CD4-positive, alpha-beta memory T cell (primary cell): Measurements from ENCODE around the gene HSP90AB1. TPM values are rescaled to one million over a fixed set of nuclear protein-coding genes. Genes with fewer than 3 reads are reported as not detected.
A peak's percentile ranks its signal among the peaks of the same experiment; 100 is the strongest.

Experiments
- CTCF ChIA-PET: fragments of 350-600 bp; sonication (Branson Sonifier 250); formaldehyde crosslinking; loops from one replicate; lab custom pipeline; 2021; ENCODE audit warnings: inconsistent platforms; ENCODE audit not compliant: partially characterized antibody; lab: Charles Lee
- POLR2A ChIA-PET: fragments of 350-600 bp; sonication (Branson Sonifier 250); formaldehyde crosslinking; loops from one replicate; lab custom pipeline; 2021; ENCODE audit not compliant: partially characterized antibody; lab: Charles Lee
- DNase-seq, 5 donors: peaks; one replicate each; pipeline versions ENCODE4 v3.0.0 to v3.0.0-alpha.2; 2020 to 2022; ENCODE audit warnings: mixed read lengths in 1 of 5
- H3K27ac ChIP-seq: one replicate; pipeline ENCODE4 v1.7.0; 2013; ENCODE audit warnings: low read depth, low read length
- H3K27me3 ChIP-seq: 2 replicates; pipeline ENCODE4 v1.7.0; 2013; ENCODE audit warnings: mild to moderate bottlenecking, low read length, moderate library complexity; ENCODE audit not compliant: insufficient read depth
- H3K36me3 ChIP-seq: 2 replicates; pipeline ENCODE4 v1.7.0; 2013; ENCODE audit warnings: mild to moderate bottlenecking, low read length, moderate library complexity; ENCODE audit not compliant: insufficient read depth
- H3K4me1 ChIP-seq: 2 replicates; pipeline ENCODE4 v1.7.0; 2013; ENCODE audit warnings: mild to moderate bottlenecking, low read length, moderate library complexity; ENCODE audit not compliant: insufficient read depth
- H3K4me3 ChIP-seq, 2 donors: one replicate each; pipeline ENCODE4 v1.7.0; 2013; ENCODE audit warnings: low read length in 2 of 2, mild to moderate bottlenecking in 1 of 2
- H3K9me3 ChIP-seq, 2 donors: one replicate each; pipeline ENCODE4 v1.7.0; 2013; ENCODE audit warnings: low read length in 2 of 2, control low read depth in 1 of 2; ENCODE audit not compliant: control insufficient read depth in 1 of 2
- H3K27ac Mint-ChIP-seq, 7 donors: one replicate each; pipeline ENCODE4 v1.8.0; 2020 to 2021; ENCODE audit warnings: mixed read lengths in 7 of 7, mild to moderate bottlenecking in 6 of 7, inconsistent platforms in 3 of 7, moderate library complexity in 3 of 7
- H3K27me3 Mint-ChIP-seq, 2 donors: one replicate each; pipeline ENCODE4 v1.8.0; 2020 to 2021; ENCODE audit warnings: mixed read lengths in 2 of 2
- H3K36me3 Mint-ChIP-seq, 2 donors: one replicate each; pipeline ENCODE4 v1.8.0; 2020 to 2021; ENCODE audit warnings: mixed read lengths in 2 of 2, inconsistent platforms in 1 of 2, mild to moderate bottlenecking in 1 of 2
- H3K4me1 Mint-ChIP-seq, 4 donors: one replicate each; pipeline ENCODE4 v1.8.0; 2020 to 2021; ENCODE audit warnings: mixed read lengths in 4 of 4, mild to moderate bottlenecking in 1 of 4
- H3K4me3 Mint-ChIP-seq, 8 donors: one replicate each; pipeline ENCODE4 v1.8.0; 2020 to 2021; ENCODE audit warnings: mixed read lengths in 8 of 8, mild to moderate bottlenecking in 7 of 8, moderate library complexity in 6 of 8, inconsistent platforms in 3 of 8
- H3K9me3 Mint-ChIP-seq, 8 donors: one replicate each; pipeline ENCODE4 v1.8.0; 2020 to 2021; ENCODE audit warnings: mixed read lengths in 8 of 8, mild to moderate bottlenecking in 5 of 8, inconsistent platforms in 3 of 8, moderate library complexity in 1 of 8
- intact Hi-C: fragments of 100-400 bp; cut with micrococcal nuclease; formaldehyde crosslinking; loops from one replicate; pipeline ENCODE4 v1.15.1; 2023
- polyA plus RNA-seq, 2 donors: library from polyadenylated mRNA; unstranded; fragments of 300-500 nt; fragmentation: Illumina TruSeq; gene quantifications; one replicate each; pipeline ENCODE4 v1.2.3, GENCODE V29; 2021
- total RNA-seq, 2 experiments: library from RNA; stranded (reverse); gene quantifications; one replicate each; pipeline ENCODE4 v1.2.3, GENCODE V29; 2021

HSP90AB1 gene
- total and polyA plus RNA-seq, 4 experiments from 2014 or later: 303 to 432 (median 354) TPM

DNA sequence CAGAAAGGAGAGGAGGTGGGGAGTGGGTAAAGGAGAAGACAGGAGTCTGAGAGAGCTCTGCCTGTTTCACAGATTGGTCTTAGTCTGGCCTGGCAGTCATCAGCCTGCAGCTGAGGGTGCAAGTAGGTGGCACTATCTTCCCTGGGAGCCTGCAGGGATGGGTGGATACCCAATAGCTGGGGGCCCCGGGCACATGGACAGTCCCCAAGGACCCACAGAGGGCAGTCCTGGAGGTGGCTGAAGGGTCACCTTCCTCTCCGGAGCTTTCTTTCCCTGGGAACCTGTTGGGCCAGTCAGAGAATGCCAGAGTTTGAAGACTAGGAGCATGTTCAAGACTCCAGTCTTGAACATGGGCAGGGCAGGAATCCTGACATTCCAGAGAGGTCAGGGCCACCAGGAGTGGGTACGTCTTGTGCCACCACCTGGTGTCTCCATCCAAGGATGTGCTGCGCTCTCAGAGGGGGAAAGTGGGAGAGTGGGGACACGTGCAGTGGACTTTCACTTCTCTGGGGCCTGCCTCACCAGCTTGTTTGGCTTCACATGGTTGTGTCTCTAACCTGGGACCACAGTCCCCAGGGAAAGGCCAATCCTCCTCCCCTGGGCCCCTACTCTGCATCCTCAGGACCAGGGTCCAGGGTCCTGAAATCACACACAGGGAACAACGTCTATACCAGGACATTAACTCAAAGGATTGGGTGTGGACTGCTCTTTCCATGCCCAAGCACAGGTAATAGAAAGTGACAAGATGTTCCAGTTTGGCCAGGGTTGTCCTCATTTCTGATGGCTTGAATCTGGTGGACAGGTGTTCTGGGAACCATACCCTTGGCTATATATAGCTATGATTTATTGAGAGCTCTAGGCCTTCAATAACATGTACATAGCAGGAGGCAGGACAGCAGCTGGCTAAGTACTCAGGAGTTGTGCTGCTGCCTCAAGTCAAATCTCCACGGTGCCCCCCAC is 48.2 kb downstream of the HSP90AB1 start:
- Mint-ChIP-seq H3K27ac (no peak overlapping the region), H3K27me3 (peaks cover 48 to 49% of the 10 kb centered on the region in 2 donors), H3K36me3 (peaks cover 1 to 3% of the 10 kb centered on the region in 2 donors), H3K4me1 (peaks cover 0 to 23% (median 5%) of the 10 kb centered on the region in 4 donors), H3K4me3 (peak overlapping the region in 1 of 8 donors; percentile 50), H3K9me3 (peaks cover 0 to 5% (median 0%) of the 10 kb centered on the region in 8 donors)
- Histone ChIP-seq H3K9me3 (no peaks in the 10 kb centered on the region), H3K4me1 (peaks cover 18% of the 10 kb centered on the region), H3K4me3 (no peak overlapping the region), H3K36me3 (no peaks in the 10 kb centered on the region), H3K27me3 (peaks cover 26% of the 10 kb centered on the region), H3K27ac (no peak overlapping the region)
- intact Hi-C loops: no loop called here
- DNase-seq: no peak
- ChIA-PET CTCF (interaction anchor here (0.9 to 3.1 kb wide), 5 partner anchors 10 to 122 kb away, joined by 3 to 16 read pairs (median 4); partner anchors contain the start of gene AARS2), POLR2A (interaction anchor here (0.8 to 1.5 kb wide), 3 partner anchors 10 to 38 kb away, joined by 3 to 5 read pairs (median 3); partner anchors contain the start of genes AARS2 and SLC35B2)

GRCh38 chr6:44297063-44298038 is 50.5 kb downstream of the HSP90AB1 start:
- H3K4me1 Mint-ChIP-seq: peaks cover 0 to 23% (median 5%) of the 10 kb centered on the region in 4 donors
- peak overlapping the region in 7 of 8 donors; percentile 27 to 70 (median 51) for H3K4me3 Mint-ChIP-seq
- Histone ChIP-seq H3K36me3 (peaks cover 7% of the 10 kb centered on the region), H3K9me3 (no peaks in the 10 kb centered on the region), H3K27me3 (peaks cover 26% of the 10 kb centered on the region), H3K4me3 (peak overlapping the region in 1 of 2 donors; percentile 45), H3K4me1 (peaks cover 18% of the 10 kb centered on the region), H3K27ac (no peak overlapping the region)
- H3K9me3 Mint-ChIP-seq: peaks cover 0 to 5% (median 0%) of the 10 kb centered on the region in 8 donors
- POLR2A ChIA-PET: interaction anchor here (1.4 to 1.5 kb wide), 2 partner anchors 8 to 50 kb away, joined by 3 to 5 read pairs; partner anchors contain the start of gene HSP90AB1
- peak; percentile 31 to 51 (median 43) for DNase-seq
- CTCF ChIA-PET: interaction anchor here (1.4 to 1.8 kb wide), 2 partner anchors 16 to 29 kb away, joined by 4 to 5 read pairs; partner anchors contain the start of gene AARS2
- no peak overlapping the region for H3K27ac Mint-ChIP-seq
- H3K36me3 Mint-ChIP-seq: peaks cover 20 to 22% of the 10 kb centered on the region in 2 donors
- H3K27me3 Mint-ChIP-seq: peaks cover 30 to 34% of the 10 kb centered on the region in 2 donors
- intact Hi-C loops: no loop called here

GRCh38 chr6:44298055-44298803 is 51.3 kb downstream of the HSP90AB1 start:
- DNase-seq: no peak
- Histone ChIP-seq H3K4me1 (peaks cover 18% of the 10 kb centered on the region), H3K27ac (no peak overlapping the region), H3K36me3 (peaks cover 7% of the 10 kb centered on the region), H3K4me3 (no peak overlapping the region), H3K9me3 (no peaks in the 10 kb centered on the region), H3K27me3 (peaks cover 26% of the 10 kb centered on the region)
- Mint-ChIP-seq H3K27ac (peak overlapping the region in 1 of 7 donors; percentile 52), H3K9me3 (peaks cover 0 to 5% (median 0%) of the 10 kb centered on the region in 8 donors), H3K27me3 (peaks cover 26 to 32% of the 10 kb centered on the region in 2 donors), H3K36me3 (peaks cover 25 to 28% of the 10 kb centered on the region in 2 donors), H3K4me3 (peak overlapping the region in 7 of 8 donors; percentile 8 to 67 (median 49)), H3K4me1 (peaks cover 0 to 23% (median 5%) of the 10 kb centered on the region in 4 donors)
- intact Hi-C loops: no loop called here
- CTCF ChIA-PET: interaction anchor here (1.4 to 1.8 kb wide), 3 partner anchors 9 to 30 kb away, joined by 4 to 5 read pairs (median 4); partner anchors contain the start of gene AARS2
- POLR2A ChIA-PET: interaction anchor here (0.6 to 1.4 kb wide), 2 partner anchors 51 to 72 kb away, joined by 3 read pairs; partner anchors contain the start of gene HSP90AB1

DNA sequence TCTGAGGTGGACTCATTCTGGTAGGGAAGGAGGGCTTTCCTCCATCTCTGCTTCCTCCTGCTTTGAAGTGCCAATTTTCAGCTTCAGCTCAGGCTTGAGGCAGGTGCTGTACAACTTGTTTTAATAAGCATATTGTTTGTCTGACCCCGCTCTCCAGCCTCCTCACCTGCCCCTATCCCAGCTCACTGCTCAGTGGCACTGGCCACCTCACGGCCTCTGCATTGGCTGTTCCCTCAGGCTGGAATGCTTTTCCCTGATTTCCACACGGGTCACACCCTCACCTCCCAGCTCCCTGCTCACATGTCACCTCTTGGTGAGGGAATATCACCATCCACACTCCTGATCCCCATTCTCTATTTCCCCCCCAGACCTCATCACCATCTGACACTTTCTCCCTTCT is 52.0 kb downstream of the HSP90AB1 start:
- H3K9me3 ChIP-seq: no peaks in the 10 kb centered on the region
- H3K36me3 ChIP-seq: peaks cover 11% of the 10 kb centered on the region
- Mint-ChIP-seq H3K27me3 (peaks cover 26 to 27% of the 10 kb centered on the region in 2 donors), H3K9me3 (peaks cover 0 to 5% (median 0%) of the 10 kb centered on the region in 8 donors), H3K4me3 (peak overlapping the region in 4 of 8 donors; percentile 9 to 36 (median 23)), H3K27ac (no peak overlapping the region), H3K4me1 (peaks cover 0 to 23% (median 5%) of the 10 kb centered on the region in 4 donors), H3K36me3 (peaks cover 30 to 34% of the 10 kb centered on the region in 2 donors)
- H3K4me3 ChIP-seq: no peak overlapping the region
- H3K27me3 ChIP-seq: peaks cover 26% of the 10 kb centered on the region
- H3K27ac ChIP-seq: no peak overlapping the region
- peaks cover 18% of the 10 kb centered on the region for H3K4me1 ChIP-seq
- ChIA-PET CTCF (interaction anchor here (1.4 to 1.8 kb wide), 3 partner anchors 8 to 31 kb away, joined by 4 to 5 read pairs (median 4); partner anchors contain the start of gene AARS2), POLR2A (interaction anchor here (0.6 to 1.4 kb wide), 2 partner anchors 52 to 72 kb away, joined by 3 read pairs; partner anchors contain the start of gene HSP90AB1)
- DNase-seq: no peak
- intact Hi-C loops: no loop called here

- H3K27ac ChIP-seq: no peak overlapping the region
- intact Hi-C loops: no loop called here
- Mint-ChIP-seq H3K9me3 (peaks cover 0 to 2% (median 0%) of the 10 kb centered on the region in 8 donors), H3K4me3 (no peak overlapping the region), H3K27me3 (peaks cover 17 to 19% of the 10 kb centered on the region in 2 donors), H3K27ac (peak overlapping the region in 1 of 7 donors; percentile 43), H3K36me3 (peaks cover 31 to 42% of the 10 kb centered on the region in 2 donors), H3K4me1 (peaks cover 0 to 23% (median 5%) of the 10 kb centered on the region in 4 donors)
- peaks cover 18% of the 10 kb centered on the region for H3K4me1 ChIP-seq
- peaks cover 20% of the 10 kb centered on the region for H3K27me3 ChIP-seq
- no peak overlapping the region for H3K4me3 ChIP-seq
- H3K36me3 ChIP-seq: peaks cover 21% of the 10 kb centered on the region
- ChIA-PET POLR2A (interaction anchor here (1.4 kb wide), 1 partner anchor 13 kb away, joined by 3 read pairs; the partner anchor contains the start of gene AARS2), CTCF (interaction anchor here (2.2 kb wide), 1 partner anchor 12 kb away, joined by 8 read pairs; the partner anchor contains the start of gene AARS2)
- no peak for DNase-seq
- H3K9me3 ChIP-seq: no peaks in the 10 kb centered on the region
Measured at GRCh38 chr6:44300292-44300823, 53.5 kb downstream of the HSP90AB1 start.
